Fibroblast of upper back skin (primary cell): ENCODE results near the gene TBPL2.
A peak's percentile ranks its signal among the peaks of the same experiment; 100 is the strongest.
"Not testable (repeated sequence)": the region's sequence is repeated elsewhere in the genome, so short reads cannot be mapped to it uniquely, and the experiment has no call there.

ENCODE experiments used
- DNase-seq: peaks from one replicate; pipeline ENCODE4 v3.0.0-alpha.2; 2013

Gene TBPL2

GRCh38 chr14:55438066-55438683 lies 2.2 kb downstream of the TBPL2 start:
- DNase-seq = peak; percentile 62

GRCh38 chr14:55436931-55437330 lies 3.5 kb downstream of the TBPL2 start:
- no peak for DNase-seq

GRCh38 chr14:55436519-55436918 lies 3.9 kb downstream of the TBPL2 start:
- DNase-seq = no peak

- no peak for DNase-seq
Observed at GRCh38 chr14:55434805-55435174, 5.6 kb downstream of the TBPL2 start.

- DNase-seq = no peak
Observed at GRCh38 chr14:55433880-55434804, 6.3 kb downstream of the TBPL2 start.

GRCh38 chr14:55432628-55433027 lies 7.8 kb downstream of the TBPL2 start:
- DNase-seq = no peak

- DNase-seq = peak; percentile 67
Observed at GRCh38 chr14:55430024-55430690, 10.3 kb downstream of the TBPL2 start.

GRCh38 chr14:55427439-55427838 lies 13.0 kb downstream of the TBPL2 start:
- DNase-seq = no peak

GRCh38 chr14:55426891-55427290 lies 13.5 kb downstream of the TBPL2 start:
- DNase-seq = no peak

- DNase-seq = no peak
Observed at GRCh38 chr14:55425091-55425490, 15.3 kb downstream of the TBPL2 start.

GRCh38 chr14:55423969-55424368 lies 16.4 kb downstream of the TBPL2 start:
- DNase-seq = no peak

- not testable (repeated sequence) for DNase-seq
Observed at GRCh38 chr14:55422338-55422737, 18.1 kb downstream of the TBPL2 start.

GRCh38 chr14:55419663-55420062 lies 20.8 kb downstream of the TBPL2 start:
- DNase-seq = no peak

- no peak for DNase-seq
Observed at GRCh38 chr14:55418411-55418810, 22.0 kb downstream of the TBPL2 start.

- no peak for DNase-seq
Observed at GRCh38 chr14:55417955-55418354, 22.5 kb downstream of the TBPL2 start.

- DNase-seq = no peak
Observed at GRCh38 chr14:55416866-55417265, 23.6 kb downstream of the TBPL2 start.

GRCh38 chr14:55414551-55414950 lies 25.9 kb downstream of the TBPL2 start:
- DNase-seq = no peak

- no peak for DNase-seq
Observed at GRCh38 chr14:55412676-55413075, 27.7 kb downstream of the TBPL2 start.

GRCh38 chr14:55411426-55412389 lies 28.7 kb downstream of the TBPL2 start, which contains the start of gene ATG14:
Gene ATG14, minus strand, starts transcription at chr14:55411830. Its CDS starts 8 bp downstream, at chr14:55411822.
- peak; percentile 85 for DNase-seq

- DNase-seq = no peak
Observed at GRCh38 chr14:55410876-55411275, 29.5 kb downstream of the TBPL2 start.

- DNase-seq = no peak
Observed at GRCh38 chr14:55404173-55404854, 36.1 kb downstream of the TBPL2 start.

- no peak for DNase-seq
Observed at GRCh38 chr14:55401751-55402150, 38.7 kb downstream of the TBPL2 start.
